Inflammatory macrophage treated with lipopolysaccharide for 1 hour (primary cell): ENCODE data around the gene FBXO24.
A peak's percentile ranks its signal among the peaks of the same experiment; 100 is the strongest.

ENCODE experiments used
- DNase-seq, 2 donors: peaks; one replicate each; pipeline ENCODE4 v3.0.0-alpha.2; 2020 to 2022

FBXO24 gene

DNA sequence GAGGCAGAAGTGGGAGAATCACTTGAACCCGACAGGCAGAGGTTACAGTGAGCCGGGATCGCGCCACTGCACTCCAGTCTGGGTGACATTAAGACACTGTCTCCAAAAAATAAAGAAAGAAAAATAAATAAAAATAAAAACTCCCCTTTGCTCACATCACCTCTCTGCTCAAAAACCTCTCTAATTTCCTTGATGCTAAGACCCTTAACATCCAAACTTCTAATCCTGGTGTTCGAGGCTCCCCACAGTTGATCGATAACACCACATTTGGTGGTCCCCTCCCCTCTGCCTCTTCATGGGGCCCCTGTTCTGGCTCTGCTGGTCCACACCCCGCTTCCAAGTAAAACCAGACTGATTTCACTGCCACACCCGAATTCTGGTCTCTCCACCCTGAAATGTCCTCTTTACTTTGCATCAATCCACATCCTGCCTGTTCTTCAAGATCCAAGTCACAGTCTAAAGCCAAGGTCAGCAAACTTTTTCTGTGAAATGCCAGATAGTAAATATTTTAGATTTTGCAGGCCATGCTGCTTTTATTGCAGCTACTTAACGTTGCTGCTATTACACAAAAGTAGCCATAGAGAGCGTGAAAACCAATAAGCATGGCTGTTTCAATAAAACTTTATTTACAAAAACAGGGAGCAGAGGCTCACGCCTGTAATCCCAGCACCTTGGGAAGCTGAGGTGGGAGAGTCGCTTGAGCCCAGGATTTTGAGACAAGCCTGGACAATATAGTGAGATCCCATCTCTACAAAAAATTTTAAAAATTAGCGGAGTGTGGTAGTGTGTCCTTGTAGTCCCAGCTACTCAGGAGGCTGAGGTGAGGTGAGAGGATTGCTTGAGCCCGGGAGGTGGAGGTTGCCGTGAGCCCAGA lies 38.1 kb downstream of the FBXO24 start:
- no peak for DNase-seq

DNA sequence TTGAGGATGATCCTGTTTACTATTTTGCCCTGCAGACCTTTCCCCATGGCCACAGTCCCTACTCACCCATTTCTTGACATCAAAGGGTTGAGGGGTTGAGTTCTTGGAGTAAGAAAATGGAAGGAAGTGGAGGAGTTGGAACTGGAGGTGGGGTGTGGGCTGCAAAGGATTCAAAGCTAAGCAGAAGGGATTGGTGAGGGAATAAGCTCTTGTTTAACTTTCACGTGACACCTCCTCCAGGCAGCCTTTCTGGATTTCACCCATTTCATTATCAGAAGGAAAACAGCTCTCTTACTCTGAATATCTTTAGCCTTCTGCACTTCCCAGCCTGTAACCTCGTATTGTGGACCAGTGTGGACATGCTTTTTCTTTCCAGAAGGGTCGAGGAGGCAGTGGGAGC lies 39.9 kb downstream of the FBXO24 start:
- no peak for DNase-seq

DNA sequence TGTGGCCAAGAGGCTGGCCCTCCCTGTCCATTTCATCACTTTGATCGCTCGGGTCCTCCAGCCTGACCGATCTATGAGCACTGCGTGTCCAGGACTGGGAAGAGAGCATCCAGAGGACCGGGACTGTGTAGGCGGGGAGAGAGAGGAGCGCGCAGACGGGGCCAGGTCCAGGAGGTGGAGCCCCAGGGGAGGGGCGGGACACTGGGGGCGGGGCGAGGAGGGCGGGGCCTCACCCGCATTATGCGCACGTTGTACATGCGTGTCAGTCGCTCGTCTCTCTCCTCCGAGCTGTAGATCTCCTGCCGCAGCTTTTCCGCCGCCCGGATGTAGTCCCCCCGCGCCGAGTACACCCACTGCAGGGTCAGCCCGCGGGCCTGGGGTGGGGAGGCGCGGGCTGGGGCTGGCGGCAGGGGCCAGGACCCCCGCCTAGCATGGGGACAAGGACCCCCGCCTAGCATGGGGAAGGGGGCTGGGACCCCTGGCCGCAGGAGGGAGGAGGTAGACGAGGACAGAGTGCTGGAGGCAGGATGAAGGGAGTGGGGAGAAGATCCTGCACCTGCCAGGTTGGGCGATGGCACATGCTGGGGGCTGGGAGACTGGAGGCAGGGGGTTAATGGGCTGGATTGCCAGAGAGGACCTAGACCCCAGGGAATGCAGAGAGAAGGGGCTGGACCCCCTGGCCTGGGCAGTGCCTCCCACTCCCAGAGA lies 40.6 kb downstream of the FBXO24 start:
- peak; percentile 68 to 75 for DNase-seq

GRCh38 chr7:100627238-100627549 lies 41.1 kb downstream of the FBXO24 start:
- DNase-seq = no peak

DNA sequence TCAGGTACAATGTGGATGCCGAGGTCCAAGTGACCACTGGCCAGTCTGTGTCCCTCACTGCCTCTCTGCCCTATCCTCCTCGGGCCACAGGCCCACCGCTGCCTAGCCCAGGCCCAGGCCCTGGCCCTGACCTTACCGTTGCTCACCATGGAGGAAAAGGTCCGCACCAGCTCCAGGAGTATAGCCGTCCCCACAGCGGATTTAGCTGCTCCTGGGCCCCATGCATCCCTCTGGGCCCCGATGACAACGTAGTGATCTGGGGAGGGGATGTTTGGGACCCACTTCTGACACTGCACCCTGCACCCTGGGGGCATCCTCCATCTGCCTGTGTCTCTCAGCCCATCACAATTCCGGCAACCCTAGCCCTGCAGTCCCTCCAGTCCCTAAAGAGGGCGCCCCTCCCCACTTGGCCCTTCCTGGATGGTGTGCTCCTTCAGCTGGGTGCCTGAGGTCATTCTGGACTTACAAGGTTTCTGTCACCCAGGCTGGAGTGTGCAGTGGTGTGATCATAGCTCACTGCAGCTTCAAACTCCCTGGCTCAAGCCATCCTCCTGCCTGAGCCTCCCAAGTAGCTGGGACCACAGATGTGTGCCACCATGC lies 43.1 kb downstream of the FBXO24 start:
- peak; percentile 37 to 65 for DNase-seq

GRCh38 chr7:100630066-100630465 lies 43.9 kb downstream of the FBXO24 start:
- DNase-seq = no peak

DNA sequence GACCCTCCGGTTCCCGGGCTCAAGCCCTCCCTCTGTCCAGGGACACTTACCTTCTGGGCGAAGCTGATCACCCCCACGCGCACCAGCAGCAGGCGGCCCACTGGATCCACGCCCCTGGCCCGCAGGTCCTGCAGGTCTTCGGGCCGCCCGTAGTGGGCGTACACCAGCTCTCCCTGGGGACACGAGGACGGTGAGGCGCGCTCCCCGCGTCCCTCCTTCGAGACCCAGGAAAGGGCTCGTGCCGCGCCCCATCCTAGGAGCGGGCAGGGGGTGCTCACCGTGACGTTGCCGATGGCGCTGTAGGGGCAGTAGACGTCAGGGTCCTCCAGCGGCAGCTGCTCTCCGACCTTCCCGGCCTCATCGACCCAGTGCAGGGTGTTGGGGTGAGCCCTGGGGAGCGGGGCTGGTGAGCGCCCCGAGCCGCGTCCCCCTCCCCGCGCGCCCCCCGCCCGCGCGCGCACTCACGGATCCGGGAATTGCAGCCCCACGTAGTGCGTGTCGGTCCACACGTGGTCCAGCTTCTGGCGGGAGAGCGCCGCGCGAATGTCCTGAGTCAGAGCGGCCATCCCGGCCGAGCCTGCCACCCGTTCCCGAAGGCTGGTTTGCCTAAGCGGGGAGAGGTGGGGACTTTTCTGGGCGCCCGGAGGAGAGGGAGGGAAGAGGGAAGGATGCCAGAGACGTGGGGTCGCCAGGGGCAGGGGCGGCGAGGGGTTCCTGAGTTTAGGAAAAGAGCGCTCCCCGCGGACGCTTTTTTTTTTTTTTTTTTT lies 47.0 kb downstream of the FBXO24 start:
- peak in 1 of 2 donors; percentile 21 for DNase-seq

DNA sequence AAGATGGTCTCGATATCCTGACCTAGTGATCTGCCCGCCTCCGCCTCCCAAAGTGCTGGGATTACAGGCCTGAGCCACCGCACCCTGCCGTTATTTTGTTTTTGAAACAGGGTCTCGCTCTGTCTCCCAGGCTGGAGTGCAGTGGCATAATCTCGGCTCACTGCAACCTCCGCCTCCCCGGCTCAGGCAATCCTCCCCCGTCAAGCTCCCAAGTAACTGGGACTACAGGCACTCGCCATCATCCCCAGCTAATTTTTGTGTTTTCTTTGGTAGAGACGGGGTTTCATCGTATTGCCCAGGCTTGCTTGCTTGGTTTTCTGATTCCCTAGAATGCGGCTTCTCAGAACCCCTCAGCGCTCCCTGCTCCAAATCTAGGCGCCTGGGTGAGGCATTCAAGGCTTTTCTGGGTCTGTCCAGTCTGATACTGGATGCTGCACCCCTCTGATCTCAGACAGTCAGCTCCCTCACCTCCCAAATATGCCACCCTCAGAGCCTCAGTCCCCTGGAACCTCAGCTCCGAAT lies 53.9 kb downstream of the FBXO24 start:
- no peak for DNase-seq

DNA sequence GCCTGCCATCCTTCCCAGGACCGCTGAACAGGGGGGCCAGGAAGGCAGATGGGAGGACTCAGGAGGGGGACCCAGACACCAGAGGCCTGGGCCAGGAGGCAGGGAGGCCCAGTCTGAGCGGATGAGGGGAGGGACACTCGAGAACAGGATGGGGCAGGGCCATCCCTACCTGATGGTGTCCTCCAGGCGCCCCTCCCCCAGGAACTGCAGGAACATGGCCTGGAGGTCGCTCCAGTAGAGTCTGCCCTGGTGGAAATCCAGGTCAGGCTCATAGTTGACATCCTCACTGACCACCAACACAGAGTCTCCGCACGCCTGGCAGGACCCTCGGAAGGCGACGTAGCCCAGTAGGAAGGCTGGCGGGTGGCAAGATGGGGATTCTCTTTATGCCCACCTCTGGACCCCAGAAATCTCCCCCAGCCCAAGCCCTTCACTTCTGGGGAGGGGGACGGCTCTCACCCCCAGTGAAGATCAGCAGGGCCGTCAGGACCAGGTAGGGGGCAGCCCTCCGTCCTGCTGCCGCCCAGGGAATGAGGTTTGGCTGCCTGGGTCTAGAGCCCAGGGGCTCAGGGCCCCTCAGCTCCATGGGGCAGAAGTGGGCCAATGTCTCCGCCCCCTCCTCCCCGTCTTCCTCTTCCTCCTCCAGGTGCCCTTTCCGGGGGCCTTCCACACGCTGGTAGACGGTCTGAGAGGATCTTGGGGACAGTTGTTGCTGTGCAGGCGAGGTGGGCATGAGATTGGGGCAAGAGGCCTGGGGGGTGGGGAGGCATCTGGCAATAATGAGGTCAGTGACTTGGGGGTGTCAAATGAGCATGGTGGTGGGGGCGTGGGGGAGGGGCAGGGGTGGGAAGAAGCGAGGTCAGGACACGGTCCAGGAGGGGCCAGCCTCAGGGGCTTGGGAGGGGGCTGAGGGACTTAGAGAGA lies 54.7 kb downstream of the FBXO24 start:
- no peak for DNase-seq

DNA sequence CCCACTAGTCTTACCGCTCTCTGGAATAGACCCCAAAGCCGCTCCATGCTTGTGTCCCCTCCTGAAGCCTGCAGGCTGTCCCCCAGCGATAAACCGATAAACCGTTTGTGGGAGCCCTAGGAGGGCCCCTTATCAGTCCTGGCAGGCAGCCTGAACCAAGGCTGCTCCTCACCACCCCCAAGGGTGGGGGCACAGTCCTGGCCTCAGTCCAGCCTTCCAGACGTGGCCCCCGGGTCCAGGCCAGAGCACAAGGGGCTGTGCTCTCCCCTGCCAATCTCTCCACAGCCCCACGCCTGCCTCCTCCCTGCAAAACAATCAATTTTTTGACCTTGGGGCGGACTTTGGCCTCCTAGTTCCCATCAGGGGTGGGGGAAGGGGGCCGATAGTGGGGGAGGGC lies 55.3 kb downstream of the FBXO24 start, which contains the start of gene TFR2:
TFR2 (minus strand) TSS at position 90 of the 397 bp plus-strand sequence; CDS start at position 47, 43 bp downstream.
- no peak for DNase-seq

- no peak for DNase-seq
These were observed 55.9 kb downstream of the FBXO24 start for GRCh38 chr7:100641860-100642533.

DNA sequence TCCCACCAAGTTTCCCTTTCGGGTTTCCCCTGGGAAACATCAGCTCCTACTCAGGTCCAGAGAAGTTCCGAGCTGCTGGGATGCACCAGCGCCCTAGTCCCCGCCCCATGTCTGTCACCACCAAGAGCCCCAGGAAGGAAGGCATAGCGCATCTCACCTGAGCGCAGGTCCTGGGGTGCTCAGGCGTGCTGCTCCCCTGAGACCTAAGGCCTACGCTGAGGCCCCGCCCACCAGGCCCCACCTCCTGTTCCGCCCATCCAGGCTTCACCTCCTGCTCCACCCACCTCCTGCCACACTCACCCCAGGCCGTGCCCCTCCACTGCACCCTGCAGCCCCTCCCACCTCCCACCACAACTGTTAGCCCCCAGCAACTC lies 56.4 kb downstream of the FBXO24 start:
- DNase-seq = no peak

GRCh38 chr7:100649826-100650565 lies 63.9 kb downstream of the FBXO24 start:
- no peak for DNase-seq
